ENCODE data around the gene TARBP2.
A peak's percentile ranks its signal among the peaks of the same experiment; 100 is the strongest.

GRCh38 chr12:53506881-53507602 is 6.0 kb downstream of the TARBP2 start, which contains the start of gene NPFF:
- TF ChIP-seq CTCF (IDR thresholded peaks at IDR 0.05; ENCODE audit: low read depth, low read length) (no peak), POLR2A (IDR thresholded peaks at IDR 0.05; ENCODE audit: extremely low read depth, insufficient read length) (peak; percentile 6), MYC (IDR thresholded peaks at IDR 0.05; ENCODE audit: low read depth, low read length) (no peak), MAX (IDR thresholded peaks at IDR 0.05; ENCODE audit: low read depth, low read length) (no peak)
